Activated effector memory CD4-positive, alpha-beta T cell treated with Interleukin-2 at 50 U/mL for 16 hours (primary cell): ENCODE measurements around the gene SCGB2A2.

Experiments
- DNase-seq: peaks from one replicate; pipeline ENCODE4 v3.0.0-alpha.2; 2020

SCGB2A2 gene

GRCh38 chr11:62269654-62270278, at the start of gene SCGB2A2:
Gene SCGB2A2 (plus strand): TSS chr11:62270158. CDS start chr11:62270217, 59 bp downstream.
- no peak for DNase-seq

- no peak for DNase-seq
These were observed 48.5 kb upstream of the SCGB2A2 start for GRCh38 chr11:62221498-62221897.

- DNase-seq, result no peak
These were observed 46.9 kb upstream of the SCGB2A2 start for GRCh38 chr11:62223095-62223494.

GRCh38 chr11:62233730-62234129, 36.2 kb upstream of the SCGB2A2 start:
- no peak for DNase-seq

DNA sequence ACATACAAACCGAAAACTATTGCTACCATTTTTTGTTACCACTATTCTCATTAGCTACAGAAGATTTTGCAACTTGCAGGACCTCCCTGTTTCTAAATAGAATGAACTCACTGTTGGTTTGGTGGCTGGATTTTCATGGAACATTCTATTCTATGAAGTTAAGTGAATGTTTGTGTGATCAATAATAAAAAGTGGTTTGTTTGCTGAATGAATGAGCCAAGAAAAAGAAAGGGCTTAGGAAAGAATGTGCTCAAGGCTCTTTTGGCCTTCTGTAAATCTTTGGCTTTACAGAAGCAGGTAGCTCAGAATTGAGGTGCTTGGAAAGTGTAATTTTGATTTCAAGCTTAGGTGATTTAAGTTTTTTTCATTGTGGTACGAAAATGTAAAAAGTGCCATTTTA, 33.8 kb upstream of the SCGB2A2 start:
- no peak for DNase-seq

DNA sequence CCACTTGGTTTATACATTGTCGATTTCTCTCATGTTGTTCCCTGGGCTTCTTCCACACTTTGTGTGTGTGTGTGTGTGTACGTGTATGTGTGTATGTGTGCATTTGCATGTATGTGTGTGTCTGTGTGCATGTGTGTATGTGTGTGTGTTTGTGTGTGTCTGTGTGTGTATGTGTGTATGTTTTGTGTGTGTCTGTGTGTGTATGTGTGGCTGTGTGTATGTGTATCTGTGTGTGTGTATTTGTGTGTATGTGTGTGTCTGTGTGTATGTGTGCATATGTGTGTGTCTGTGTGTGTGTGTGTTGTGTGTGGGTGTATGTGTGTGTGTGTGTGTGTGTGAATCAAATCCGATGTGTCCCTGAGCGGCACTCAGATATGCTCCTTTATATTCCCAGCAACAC, 32.5 kb upstream of the SCGB2A2 start:
- DNase-seq, result no peak

DNA sequence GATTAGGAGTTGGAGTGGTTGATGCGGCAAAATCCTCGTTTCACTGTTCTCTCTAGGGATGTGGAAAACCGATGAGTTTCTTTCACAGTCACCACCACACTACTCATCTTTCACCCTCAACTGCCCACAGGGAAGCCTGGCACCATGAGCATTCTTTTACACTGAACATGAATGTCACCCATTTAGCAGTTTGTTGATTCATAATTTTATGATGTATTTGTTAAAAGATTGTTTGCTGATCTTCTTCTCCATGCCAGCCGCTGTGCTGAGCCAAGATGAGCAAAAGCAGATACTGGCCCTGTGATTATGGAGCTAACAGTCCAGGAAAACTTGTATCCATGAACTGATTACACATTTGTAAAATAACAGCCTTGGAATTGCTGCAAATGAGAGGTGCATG, 31.8 kb upstream of the SCGB2A2 start:
- DNase-seq, result no peak

DNA sequence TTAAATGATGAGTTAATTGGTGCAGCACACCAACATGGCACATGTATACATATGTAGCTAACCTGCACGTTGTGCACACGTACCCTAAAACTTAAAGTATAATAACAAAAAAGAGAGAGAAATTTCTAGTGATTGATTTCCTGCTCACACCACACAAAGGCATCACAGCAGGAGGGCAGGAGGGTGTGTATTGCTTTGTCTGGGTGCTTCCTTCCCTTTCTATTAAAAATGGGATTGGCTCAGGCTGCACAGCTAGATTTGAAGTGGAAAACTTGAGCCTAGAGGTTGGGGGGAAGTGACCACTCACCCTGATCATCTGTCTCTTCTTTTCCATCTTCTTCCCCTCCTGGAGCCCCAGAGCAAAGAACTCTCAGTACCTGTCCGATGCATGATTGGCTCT, 28.9 kb upstream of the SCGB2A2 start:
- no peak for DNase-seq

GRCh38 chr11:62242021-62242420, 27.9 kb upstream of the SCGB2A2 start, which contains the start of gene SCGB1D2:
Gene SCGB1D2 (plus strand): TSS chr11:62242239. CDS start chr11:62242308, 69 bp downstream.
- no peak for DNase-seq

- DNase-seq, result no peak
These were observed 24.6 kb upstream of the SCGB2A2 start for GRCh38 chr11:62245271-62245753.

DNA sequence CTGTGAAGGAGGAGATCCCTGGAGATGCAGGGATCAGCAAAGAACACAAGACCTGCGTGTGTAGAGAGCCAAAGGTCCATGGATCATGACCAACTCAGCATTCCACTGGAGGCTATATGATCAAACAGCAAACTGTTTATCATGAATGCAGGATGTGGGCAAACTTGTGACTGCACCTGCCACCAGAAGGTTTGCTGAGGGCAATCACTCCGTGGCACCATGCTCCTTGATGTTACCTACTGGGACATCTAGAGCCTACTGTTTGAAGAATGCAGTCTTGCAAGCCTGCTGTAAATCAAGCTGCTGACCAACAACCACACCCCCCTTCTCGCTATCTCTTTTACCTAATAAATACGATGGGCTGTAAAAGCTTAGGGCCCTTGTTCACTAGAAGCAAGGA, 18.3 kb upstream of the SCGB2A2 start:
- DNase-seq, result no peak

DNA sequence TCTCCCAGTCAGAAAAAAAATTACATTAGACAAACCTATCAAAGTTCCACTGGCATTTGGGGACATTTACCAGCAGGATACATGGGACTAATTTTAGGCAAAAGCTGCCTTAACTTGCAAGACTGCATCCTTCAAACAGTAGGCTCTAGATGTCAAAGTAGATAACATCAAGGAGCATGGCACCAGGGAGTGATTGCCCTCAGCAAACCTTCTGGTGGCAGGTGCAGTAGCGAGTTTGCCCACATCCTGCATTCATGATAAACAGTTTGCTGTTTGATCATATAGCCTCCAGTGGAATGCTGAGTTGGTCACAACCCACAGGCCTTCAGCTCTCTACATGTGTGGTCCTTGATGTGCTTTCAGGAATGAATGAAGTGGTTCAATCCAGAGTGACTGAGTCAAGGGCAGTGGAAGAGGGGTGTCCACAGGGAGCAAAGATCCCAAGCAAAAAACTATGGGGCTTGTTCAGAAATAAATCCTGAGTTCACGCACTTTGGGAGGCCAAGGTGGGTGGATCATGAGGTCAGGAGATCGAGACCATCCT, 15.9 kb upstream of the SCGB2A2 start:
- DNase-seq, result no peak

- no peak for DNase-seq
These were observed 13.7 kb upstream of the SCGB2A2 start for GRCh38 chr11:62256281-62256680.

GRCh38 chr11:62260261-62260953, 9.6 kb upstream of the SCGB2A2 start:
- no peak for DNase-seq

DNA sequence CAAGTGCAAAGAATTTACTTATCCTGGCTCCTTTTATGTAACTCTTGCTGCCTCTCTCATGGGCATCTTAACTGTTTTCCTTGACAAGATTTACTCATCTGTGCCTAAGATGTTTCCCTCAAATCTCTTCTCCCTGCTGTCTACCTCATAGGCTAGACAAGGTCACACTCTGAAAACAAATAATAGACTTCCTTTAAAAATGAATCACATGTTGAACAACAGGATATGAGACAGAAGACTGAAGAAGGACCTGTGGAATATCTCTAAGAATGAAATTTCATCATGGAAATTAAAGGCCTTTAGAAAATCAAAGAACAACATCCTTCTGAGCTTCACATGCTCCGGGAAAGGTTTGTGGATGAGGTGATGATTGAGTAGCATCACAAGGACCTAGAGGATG, 6.0 kb upstream of the SCGB2A2 start:
- DNase-seq, result no peak

DNA sequence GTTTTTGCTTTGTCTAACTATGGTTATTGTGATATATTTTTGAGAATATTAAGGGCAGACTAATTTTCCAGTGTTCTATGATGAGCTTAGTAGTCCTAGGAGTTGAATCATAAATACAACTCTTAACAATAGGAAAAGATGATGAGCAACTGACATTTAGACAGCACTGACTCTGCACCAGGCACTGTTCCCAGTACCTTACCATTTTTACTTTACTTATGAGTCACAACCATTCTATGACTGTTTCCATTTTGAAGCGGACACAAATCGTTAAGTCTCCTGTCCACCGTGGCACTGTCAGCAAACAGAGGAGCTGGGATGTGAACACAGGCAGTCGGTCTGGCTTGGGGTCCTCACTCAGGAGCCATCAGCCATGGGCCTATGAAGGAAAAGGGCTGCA, 3.4 kb upstream of the SCGB2A2 start:
- no peak for DNase-seq

- DNase-seq, result no peak
These were observed 2.9 kb upstream of the SCGB2A2 start for GRCh38 chr11:62267050-62267449.

DNA sequence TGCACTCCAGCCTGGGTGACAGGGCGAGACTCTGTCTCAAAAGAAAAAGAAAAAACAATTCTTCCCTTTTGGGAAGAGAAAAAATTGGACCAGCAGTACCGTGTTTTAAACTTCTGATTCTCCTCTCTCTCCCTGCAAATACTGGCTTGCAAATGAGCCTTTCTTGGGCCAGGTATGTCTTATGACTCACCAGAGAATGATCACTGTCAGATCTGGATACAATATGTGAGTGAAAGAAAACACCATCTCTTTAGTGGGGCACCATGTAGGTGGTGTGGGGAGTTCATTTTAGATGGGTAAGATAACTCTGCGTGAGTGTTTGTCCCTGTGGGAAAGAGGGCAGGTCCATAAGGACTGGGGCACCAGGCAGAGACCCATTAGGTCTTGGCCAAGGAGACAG, 2.4 kb upstream of the SCGB2A2 start:
- DNase-seq, result no peak

GRCh38 chr11:62273284-62273683, 3.3 kb downstream of the SCGB2A2 start:
- DNase-seq, result no peak

DNA sequence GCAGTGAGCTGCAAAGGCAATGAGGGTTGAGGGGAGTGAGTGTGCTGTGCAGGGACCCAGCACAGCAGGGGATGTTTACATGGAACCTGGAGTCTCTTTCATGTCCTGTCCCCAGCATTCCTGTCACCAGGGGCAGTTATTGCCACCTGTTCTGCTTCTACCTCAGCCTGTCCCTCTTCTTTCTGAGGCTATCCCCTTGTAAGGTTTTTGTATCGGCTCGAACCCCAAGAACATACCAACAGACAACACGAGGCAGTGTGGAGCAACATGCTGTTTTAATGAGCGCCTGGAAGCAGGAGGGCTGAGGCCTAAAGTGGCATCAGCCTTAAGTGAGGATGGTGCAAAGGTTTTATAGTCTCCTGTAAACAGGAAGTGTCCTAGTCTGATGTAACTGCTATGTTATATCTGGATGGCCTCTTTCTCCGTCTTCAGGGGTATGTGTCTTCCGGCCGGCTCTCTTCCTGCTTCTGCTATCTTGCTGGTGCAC, 3.9 kb downstream of the SCGB2A2 start:
- DNase-seq, result no peak

DNA sequence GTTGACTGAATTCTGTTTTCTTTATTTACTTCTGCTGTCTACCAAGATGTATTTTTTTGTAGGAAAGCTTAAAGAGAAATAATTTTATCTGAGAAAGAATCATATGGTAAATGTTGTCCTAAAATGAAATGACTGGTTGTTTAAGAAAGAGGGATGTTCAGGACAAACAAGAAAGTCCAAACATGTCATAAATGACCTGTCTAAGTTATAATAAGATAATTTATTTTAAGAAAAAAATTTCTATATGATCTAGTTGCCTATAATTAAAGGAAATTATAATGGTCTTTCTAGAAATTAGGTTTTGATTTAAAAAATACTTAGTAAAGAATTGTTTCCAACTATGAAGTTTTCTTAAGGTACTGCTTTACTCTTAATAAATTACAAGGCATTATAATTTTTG, 10.5 kb downstream of the SCGB2A2 start:
- no peak for DNase-seq

DNA sequence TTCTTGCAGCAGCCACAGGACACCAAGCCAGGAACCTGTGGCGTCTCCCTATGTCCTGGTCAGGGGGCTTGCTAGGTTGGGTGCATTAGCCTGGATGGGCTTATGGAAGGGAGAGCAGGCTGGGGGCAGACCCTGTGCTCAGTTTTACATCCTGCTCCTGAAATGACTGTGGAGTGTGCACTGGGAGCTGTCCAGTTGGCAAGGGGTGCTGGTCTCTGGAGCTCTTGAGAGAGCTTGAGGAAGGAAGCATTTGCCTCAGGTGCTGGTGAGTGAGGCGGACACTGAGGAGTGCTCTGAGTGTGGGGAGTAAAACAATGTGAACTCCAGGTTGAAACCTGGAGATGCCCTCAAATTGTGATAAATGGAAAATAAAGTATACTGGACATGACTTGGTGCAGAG, 25.5 kb downstream of the SCGB2A2 start:
- DNase-seq, result no peak

- DNase-seq, result no peak
These were observed 29.0 kb downstream of the SCGB2A2 start, which contains the start of gene SCGB1D4 for GRCh38 chr11:62298975-62299374. Gene SCGB1D4 (minus strand): TSS chr11:62299075. CDS start chr11:62299010, 65 bp downstream.

- DNase-seq, result no peak
These were observed 36.3 kb downstream of the SCGB2A2 start for GRCh38 chr11:62306227-62306626.
